ENCODE results near the gene ZNF525.
"Not testable (repeated sequence)": the region's sequence is repeated elsewhere in the genome, so short reads cannot be mapped to it uniquely, and the experiment has no call there.

Gene ZNF525

DNA sequence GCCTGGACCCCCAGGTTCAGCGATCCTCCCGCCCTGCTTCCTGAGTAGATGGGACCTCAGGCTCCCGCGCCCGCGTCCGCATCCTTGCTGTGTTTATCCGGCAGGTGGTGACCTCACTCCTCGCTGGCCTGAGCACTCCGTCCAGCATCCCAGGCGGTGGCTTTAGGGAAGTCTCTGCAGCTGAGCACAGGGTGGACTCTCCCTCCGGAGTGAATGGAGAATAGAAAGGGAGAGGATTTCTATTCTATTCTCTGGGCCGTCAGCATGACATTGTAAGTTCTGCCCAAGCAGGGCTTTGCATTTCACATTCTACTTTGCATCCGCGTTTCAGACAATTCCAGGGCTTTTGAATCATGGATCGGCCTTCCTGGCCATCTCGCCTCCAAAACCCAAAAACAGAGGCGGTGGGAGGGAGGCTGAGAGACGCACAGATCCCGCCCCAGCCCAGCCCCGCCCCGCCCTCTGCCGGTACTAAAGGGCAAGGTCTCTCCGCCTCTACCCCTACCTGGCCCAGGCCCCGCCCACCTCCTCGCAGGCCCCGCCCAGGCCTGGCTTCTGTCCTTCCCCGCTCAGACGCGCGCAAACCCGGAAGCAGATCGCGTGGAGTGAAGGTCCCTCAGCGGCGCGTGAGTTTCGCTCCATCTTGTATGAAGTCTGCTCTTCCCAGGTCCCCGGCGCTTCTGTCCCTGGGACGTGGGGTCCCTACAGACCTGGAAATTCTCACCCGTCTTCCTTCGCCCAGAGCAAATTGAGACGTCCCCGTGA is at the start of gene ZNF525:
Gene ZNF525, plus strand, starts transcription at position 572 of the 765 bp plus-strand sequence. CDS start 6,577 bp downstream, outside the sequence.
- peak; percentile 97 for DNase-seq (ENCODE audit: low spot score)

DNA sequence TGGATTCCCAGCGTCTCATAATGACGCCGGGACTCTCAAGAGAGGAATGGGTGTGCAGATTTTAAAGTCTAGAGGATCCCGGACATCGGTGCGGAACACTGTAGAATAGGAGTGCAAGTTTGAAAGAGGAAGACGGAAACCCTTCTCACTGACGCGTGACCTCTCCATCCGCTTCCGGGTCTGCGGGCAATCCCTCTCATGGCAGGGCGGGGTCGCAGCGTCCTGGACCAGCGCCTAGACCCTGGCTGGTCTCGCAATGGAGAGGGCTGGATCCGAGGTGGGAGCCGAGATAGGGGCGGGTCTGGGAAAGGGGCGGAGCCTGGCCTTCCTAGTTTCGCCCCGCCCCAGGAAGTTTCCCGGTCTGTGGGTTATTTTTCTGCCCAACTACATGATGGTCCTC is 36.5 kb upstream of the ZNF525 start:
- no peak for DNase-seq (ENCODE audit: low spot score)

DNA sequence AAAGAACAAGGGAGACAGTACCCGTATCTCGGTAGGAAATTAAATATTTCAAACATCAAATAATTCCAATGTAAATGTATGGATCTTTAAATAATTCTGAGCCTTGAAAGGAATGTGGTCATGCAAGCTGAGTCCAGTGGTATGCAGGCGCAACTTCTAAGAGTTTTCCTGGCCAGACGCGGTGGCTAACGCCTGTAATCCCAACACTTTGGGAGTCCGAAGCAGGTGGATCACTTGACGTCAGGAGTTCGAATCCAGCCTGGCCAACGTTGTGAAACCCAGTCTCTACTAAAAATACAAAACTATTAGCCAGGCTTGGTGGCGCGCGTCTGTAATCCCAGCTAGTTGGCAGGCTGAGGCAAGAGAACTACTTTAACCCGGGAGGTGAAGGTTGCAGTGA is 33.0 kb upstream of the ZNF525 start:
- no peak for DNase-seq (ENCODE audit: low spot score)

DNA sequence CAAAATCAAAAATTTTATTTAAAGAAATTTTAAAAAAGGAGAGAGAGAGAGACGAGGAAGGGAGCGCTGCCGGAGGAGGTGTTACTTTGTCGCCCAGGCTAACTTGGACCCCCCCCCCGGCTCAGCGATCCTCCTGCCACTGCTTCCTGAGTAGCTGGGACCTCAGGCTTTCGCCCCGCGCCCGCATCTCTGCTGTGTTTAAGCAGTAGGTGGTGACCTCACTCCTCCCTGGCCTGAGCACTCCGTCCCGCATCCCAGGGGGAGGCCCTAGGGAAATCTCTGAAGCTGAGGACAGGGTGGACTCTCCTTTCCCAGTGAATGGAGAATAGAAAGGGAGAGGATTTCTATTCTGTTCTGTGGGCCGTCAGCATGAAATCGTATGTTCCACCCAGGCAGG is 32.4 kb upstream of the ZNF525 start:
- peak; percentile 10 for DNase-seq (ENCODE audit: low spot score)

DNA sequence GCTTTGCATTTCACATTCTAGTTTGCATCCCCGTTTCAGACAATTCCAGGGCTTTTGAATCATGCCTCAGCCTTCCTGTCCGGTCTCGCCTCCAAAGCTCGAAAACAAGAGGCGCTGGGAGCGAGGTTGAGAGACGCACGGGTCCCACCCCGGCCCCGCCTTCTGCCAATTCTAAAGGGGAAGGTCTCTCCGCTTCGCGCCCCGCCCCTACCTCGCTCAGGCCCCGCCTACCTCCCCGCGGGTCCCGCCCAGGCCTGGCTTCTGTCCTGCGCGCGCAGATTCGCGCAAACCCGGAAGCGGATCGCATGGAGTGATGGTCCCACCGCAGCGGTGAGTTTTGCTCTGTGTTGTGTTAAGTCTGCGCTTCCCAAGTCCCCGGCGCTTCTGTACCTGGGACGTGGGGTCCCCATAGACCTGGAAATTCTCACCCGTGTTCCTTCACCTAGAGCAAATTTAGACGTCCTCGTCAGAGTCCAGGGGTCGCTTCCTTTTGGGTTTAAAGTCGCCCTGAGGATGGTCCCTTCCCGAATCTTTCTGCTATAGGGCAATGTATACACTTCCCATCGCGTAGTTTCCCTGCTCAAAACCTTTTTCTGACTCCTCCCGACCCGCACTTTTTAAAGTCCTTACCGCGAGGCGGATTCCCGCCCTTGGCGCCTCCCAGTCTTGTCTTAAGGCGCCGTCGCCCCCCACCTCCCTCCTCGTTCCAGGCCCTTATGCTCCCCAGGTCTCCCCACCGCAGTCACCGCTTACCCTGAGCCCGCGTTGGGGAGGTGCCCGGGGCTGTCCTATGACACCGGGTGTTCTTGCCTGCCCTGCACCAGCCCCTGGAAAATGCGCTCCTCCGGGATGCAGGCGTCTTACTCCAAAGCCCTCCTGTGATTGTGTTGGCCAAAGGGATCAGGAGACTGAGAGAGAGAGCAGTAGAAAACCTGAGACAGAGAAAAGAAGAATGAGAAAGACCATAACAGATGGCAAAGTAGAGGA is 31.7 kb upstream of the ZNF525 start, which contains the start of gene ZNF845:
Gene ZNF845, plus strand, starts transcription at position 287 of the 987 bp plus-strand sequence. CDS start 7,559 bp downstream, outside the sequence.
- DNase-seq (ENCODE audit: low spot score) = peak; percentile 95

DNA sequence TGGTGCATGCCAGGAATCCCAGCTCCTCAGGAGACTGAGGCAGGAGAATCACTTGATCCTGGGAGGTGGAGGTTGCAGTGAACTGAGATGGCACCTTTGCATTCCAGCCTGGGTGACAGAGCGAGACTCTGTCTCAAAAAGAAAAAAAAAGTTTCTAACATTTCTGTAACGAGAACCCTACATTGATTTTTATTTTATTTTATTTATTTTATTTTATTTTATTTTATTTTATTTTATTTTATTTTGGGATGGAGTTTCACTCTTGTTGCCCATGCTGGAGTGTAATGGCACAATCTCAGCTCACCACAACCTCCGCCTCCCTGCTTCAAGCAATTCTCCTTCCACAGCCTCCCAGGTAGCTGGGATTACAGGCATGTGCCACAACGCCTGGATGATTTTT is 21.1 kb upstream of the ZNF525 start:
- DNase-seq (ENCODE audit: low spot score) = not testable (repeated sequence)

DNA sequence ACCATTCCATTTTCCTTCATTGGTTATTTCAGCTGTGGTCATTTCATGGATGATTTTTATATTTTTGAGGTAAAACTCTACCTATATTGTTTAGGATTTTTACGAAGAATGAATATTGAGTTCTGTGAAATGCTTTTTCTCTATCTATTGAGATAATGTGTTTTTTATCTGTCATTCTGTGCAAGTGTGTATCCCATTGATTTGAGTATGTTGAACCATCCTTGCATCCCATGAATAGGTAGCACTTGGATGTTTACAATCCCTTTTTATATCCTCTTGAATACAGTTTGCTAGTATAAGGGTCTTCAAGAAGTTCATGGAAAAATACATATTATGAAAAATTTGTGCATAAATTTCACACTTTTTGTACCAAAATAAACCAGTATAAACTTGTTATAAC is 9.8 kb upstream of the ZNF525 start:
- no peak for DNase-seq (ENCODE audit: low spot score)

DNA sequence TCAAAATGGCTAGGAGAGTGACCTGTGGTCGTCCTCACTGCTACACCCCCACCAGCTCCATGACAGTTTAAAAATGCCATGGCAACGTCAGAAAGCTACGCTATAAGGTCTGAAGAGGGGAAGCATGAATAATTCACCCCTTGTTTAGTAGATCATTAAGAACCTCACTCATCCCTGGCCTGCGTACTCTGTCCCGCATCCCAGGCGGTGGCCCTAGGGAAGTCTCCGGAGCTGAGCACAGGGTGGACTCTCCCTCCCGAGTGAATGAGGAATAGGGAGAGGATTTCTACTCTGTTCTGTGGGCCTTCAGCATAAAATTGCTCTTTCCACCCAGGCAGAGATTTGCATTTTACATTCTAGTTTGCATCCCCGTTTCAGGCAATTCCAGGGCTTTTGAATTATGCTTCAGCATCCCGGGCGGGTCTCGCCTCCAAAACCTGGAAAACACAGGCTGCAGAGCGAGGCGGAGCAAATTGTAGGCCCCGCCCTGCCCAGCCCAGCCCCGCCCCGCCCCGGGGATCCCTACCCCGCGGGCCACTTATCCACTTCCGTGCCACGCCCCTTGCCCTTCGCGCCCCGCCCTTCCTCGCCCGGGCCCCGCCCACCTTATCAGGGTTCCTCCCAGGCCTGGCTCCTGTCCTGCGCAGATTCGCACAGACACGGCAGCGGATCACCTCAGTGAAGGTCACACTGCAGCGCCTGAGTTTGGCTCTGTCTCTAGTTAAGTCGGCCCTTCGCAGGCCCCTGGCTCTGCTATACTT is 7.5 kb upstream of the ZNF525 start:
- DNase-seq (ENCODE audit: low spot score) = no peak

DNA sequence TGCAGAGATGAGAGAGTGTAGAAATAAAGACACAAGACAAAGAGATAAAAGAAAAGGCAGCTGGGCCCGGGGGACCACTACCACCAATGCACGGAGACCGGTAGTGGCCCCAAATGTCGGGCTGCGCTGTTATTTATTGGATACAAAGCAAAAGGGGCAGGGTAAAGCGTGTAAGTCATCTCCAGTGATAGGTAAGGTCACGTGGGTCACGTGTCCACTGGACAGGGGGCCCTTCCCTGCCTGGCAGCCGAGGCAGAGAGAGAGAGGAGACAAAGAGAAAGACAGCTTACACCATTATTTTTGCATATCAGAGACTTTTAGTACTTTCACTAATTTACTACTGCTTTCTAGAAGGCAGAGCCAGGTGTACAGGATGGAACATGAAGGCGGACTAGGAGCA is 5.4 kb upstream of the ZNF525 start:
- not testable (repeated sequence) for DNase-seq (ENCODE audit: low spot score)

DNA sequence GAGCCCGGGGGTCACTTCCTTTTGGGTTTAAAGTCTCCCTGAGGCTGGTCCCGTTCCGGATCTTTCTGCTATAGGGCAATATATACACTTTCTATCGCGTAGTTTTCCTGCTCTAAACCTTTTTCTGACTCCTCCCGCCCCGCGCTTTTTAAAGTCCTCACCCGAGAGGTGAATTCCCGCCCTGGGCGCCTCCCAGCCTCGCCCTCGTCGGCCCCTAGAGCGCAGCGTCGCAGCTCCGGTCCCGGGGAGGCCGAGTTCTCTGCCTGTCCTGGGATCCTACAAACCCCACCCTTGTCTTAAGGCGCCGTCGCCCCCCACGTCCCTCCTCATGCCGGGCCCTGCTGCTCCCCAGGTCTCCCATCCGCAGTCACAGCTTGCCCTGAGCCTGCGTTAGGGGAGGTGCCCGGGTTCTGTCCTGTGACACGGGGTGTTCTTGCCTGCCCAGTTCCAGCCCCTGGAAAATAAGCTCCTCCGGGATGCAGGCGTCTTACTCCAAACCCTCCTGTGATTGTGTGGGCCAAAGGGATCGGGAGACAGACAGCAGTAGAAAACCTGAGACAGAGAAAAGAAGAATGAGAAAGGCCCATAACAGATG is 491 bp downstream of the ZNF525 start:
- peak; percentile 37 for DNase-seq (ENCODE audit: low spot score)

DNA sequence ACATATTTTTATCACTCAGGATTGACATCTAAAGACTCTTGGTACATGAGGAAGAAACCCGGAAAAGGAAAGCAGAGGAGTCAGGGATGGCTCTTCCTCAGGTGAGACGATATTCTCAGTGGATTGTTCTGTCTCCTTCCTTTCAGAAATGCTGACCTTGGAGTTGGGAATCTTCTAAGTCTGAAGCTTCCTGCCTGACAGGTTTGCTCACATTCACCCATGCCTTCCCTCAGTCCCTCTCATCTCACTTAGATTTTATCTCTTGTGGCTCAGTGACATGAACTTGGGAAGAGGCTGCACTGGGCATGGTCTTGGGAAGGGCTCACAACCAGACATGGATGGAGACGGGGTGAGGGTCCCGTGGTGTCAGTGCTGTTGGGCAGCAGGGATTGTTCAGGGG is 6.7 kb downstream of the ZNF525 start:
- no peak for DNase-seq (ENCODE audit: low spot score)

DNA sequence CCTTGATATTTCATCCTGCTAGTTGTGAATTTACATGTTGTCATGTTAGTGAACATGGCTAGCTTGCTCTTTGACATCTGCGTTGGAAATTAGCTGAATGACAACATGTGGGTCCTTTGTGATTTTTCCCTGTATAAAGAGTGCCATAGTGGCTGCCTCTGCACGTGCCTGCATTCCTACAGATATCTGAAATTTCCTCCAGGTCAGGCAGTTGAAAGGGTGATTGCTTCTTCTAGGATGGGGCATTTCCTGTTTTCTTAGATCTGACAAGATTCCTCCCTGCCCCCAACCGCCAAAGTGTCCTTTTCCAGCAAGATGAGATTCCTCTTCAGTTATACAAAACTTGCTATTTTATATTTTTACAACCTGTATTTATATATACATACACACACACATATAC is 8.8 kb downstream of the ZNF525 start:
- DNase-seq (ENCODE audit: low spot score) = no peak

DNA sequence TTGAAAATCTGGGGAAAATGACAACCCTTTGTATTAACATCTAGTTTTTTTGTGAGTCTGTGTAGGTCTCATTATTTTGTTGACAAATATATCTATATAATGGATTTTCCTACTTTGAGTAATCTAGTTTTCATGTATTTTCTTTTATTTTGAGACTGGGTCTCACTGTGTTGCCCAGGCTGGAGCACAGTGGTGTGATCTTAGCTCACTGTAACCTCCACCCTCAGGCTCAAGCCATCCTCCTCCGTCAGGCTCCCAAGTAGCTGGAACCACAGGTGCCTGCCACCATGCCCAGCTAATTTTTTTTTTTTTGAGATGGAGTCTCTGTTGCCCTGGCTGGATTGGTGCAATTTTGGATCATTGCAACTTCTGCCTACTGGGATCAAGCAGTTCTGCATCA is 9.2 kb downstream of the ZNF525 start:
- no peak for DNase-seq (ENCODE audit: low spot score)

DNA sequence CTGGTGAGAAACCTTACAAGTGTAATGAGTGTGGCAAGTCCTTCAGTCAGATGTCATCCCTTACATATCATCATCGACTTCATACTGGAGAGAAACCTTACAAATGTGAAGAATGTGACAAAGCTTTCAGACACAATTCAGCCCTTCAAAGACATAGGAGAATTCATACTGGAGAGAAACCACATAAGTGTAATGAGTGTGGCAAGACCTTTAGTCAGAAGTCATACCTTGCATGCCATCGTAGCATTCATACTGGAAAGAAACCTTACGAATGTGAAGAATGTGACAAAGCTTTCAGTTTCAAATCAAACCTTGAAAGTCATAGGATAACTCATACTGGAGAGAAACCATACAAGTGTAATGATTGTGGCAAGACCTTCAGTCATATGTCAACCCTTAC is 15.9 kb downstream of the ZNF525 start:
- no peak for DNase-seq (ENCODE audit: low spot score)

DNA sequence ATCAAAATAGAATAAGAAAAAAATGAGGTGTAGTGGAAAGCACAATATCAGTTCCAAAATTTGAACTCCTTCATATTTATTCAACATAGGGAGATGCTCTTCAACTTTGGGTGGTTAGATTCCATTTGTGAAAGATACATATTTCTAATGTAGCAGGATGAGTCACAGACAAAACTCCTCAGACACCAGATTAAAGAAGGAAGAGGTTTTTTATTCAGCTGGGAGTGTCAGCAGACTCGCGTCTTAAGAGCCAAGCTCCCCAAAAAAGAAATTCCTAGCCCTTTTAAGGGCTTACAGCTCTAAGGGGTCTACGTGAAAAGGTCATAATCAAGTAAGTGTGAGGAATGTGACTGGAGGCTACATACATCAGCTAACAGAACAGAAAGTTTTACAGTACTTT is 22.7 kb downstream of the ZNF525 start:
- DNase-seq (ENCODE audit: low spot score) = no peak

DNA sequence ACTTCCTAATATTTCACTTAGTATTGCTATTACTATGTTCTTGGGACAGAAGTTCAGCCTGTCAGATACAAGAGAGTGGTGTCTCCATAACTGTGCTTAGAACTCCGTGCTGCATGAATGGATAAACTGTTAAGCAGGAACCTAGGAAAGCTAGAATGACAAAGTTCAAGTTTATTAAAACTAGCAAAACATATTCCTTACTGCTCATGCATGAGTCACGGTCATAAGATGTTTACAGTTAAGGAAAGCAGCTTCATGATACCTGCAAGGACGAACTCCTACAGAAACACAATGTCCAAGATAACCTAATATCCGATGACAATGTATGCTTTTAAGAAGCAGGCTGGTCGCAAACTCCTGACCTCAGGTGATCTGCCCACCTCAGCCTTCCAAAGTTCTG is 23.4 kb downstream of the ZNF525 start:
- DNase-seq (ENCODE audit: low spot score) = no peak

DNA sequence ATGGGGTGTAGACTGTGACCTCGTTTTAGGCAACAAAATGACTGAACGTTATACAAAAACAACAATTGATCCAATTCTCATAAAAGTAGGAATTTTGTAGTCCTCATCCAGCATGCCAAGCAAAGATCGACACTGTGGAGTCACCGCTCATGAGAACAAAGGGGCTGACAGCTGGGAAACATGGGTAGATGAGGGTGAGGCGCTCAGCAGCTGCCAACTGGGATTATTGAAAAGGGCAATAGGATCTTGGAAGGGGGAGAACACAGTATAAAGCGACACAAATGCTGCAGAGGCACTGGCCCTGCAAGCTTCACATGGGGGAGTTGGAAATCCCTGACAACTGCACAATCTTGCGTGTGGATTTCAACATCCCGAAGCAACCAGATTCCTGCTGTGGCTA is 24.1 kb downstream of the ZNF525 start:
- DNase-seq (ENCODE audit: low spot score) = no peak

DNA sequence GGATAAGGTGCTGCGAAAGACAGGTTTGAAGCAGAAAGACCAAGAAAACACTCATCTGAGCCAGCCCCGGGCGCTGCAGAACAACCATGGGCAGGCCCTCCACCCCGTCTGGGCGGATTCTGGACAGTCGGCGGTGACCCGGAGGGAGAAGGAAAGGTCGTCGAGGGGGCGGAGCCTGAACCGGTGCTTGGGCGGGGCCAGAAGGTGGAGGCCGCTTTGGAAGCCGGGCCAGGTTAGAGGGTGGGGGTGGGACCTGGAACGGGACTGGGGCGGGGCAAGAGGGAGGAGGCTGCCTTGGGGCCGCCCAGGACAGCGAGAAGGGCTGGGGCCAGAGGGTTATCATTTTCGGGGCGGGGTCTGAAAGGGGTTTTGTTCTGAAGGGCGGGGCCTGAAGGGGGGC is 24.5 kb downstream of the ZNF525 start:
- DNase-seq (ENCODE audit: low spot score) = no peak

DNA sequence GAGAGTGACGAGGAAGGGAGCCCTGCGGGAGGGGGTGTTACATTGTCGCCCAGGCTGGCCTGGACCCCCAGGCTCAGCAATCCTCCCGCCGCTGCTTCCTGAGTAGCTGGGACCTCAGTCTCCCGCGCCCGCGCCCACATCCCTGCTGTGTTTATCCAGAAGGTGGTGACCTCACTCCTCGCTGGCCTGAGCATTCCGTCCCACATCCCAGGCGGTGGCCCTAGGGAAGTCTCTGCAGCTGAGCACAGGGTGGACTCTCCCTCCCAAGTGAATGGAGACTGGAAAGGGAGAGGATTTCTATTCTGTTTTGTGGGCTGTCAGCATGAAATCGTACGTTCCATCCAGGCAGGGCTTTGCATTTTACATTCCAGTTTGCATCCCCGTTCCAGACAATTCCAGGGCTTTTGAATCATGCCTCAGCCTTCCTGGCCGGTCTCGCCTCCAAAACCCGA is 29.0 kb downstream of the ZNF525 start:
- no peak for DNase-seq (ENCODE audit: low spot score)

DNA sequence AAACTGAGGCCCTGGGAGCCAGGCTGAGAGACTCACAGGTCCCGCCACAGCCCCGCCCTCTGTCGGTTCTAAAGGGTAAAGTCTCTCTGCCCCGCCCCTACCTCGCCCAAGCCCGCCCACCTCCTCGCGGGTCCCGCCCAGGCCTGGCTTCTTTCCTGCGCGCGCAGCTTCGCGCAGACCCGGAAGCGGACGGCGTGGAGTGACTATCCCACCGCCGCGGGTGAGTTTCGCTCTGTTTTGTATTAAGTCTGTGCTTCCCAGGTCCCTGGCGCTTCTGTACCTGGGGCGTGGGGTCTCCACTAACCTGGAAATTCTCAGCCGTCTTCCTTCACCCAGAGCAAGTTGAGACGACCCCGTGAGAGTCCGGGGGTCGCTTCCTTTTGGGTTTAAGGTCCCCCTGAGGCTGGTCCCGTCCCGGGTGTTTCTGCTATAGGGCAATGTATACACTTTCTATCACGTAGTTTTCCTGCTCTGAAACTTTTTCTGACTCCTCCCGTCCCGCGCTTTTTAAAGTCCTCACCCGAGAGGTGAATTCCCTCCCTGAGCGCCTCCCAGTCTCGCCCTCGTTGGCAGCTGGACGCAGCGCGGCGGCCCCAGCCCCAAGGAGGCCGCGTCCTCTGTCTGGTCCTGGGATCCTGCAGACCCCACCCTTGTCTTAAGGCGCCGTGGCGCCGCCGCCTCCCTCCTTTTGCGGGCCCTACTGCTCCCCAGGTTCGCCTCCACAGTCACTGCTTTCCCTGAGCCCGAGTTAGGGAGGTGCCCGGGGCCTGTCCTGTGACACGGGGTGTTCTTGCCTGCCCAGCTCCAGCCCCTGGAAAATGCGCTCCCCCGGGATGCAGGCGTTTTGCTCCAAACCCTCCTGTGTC is 29.7 kb downstream of the ZNF525 start, which contains the start of gene ZNF765:
Gene ZNF765, plus strand, starts transcription at position 176 of the 866 bp plus-strand sequence. CDS start 2,867 bp downstream, outside the sequence.
- peak; percentile 96 for DNase-seq (ENCODE audit: low spot score)

Measured in CD4-positive, alpha-beta T cell treated with Interleukin-15 for 4 hours (primary cell).